Smooth muscle cell of trachea (primary cell): Measurements from ENCODE around the gene TNRC6C. TPM values are rescaled to one million over a fixed set of nuclear protein-coding genes. Genes with fewer than 3 reads are reported as not detected.

ENCODE experiments used
- total RNA-seq: library from RNA; depleted of rRNA; stranded (reverse); fragments of >200 nt; gene quantifications from 2 replicates; pipeline ENCODE4 v1.2.1, GENCODE V29; 2014

The TNRC6C gene, protein sequence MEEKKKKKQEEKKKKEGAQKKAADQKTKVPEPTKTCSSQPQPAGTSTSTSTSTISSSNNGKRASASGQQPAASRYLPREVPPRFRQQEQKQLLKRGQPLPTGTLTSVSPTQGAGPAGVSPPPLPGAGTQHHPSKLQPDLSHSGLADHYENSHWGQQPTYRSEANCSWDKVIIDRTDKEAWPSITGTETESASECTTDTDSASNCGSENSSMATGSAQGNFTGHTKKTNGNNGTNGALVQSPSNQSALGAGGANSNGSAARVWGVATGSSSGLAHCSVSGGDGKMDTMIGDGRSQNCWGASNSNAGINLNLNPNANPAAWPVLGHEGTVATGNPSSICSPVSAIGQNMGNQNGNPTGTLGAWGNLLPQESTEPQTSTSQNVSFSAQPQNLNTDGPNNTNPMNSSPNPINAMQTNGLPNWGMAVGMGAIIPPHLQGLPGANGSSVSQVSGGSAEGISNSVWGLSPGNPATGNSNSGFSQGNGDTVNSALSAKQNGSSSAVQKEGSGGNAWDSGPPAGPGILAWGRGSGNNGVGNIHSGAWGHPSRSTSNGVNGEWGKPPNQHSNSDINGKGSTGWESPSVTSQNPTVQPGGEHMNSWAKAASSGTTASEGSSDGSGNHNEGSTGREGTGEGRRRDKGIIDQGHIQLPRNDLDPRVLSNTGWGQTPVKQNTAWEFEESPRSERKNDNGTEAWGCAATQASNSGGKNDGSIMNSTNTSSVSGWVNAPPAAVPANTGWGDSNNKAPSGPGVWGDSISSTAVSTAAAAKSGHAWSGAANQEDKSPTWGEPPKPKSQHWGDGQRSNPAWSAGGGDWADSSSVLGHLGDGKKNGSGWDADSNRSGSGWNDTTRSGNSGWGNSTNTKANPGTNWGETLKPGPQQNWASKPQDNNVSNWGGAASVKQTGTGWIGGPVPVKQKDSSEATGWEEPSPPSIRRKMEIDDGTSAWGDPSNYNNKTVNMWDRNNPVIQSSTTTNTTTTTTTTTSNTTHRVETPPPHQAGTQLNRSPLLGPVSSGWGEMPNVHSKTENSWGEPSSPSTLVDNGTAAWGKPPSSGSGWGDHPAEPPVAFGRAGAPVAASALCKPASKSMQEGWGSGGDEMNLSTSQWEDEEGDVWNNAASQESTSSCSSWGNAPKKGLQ (N-terminal part only)
- 5.3 and 7.6 TPM in 2 replicates for total RNA-seq

DNA sequence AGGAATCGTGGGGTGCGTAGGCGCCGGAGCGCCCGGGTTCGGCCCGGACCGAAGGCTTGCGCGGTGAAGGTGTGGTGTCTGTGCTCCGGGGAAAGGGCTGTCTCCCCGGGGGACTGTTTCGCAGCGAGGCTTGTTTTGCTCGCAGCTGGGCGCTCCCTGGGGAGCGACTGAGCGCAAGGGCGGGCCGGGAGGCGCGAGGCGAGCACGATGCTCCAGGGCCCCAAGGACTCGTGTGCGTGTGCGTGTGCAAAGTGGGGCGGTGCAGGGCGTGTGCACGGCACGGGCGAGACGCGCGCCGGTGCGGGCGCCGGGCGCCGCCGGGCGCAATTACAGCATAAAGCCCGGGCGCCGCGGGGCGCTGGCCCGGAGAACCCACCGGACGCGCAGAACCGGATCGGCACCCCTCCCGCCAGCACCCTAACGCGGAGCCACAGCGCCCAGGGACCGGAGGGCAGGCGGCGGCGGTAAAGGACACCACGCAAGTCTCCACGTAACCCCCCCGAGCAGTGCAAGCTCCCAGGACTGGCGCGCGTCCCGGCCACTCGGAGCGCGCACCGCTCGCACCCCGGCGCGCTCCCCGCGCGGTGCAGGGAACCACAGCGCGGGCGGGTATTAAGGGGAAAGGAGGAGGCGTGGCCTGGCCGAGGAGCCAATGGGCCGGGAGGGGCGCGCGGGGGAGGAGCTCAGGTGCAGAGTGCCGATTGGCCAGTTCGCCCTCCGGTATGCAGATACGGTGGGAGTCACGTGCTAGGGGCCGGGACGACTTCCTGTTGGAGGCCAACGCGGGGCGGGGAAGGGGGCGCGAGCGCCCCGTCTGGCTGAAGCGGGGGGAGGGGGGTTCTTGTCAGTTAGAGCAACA, at the start of gene TNRC6C:
Gene TNRC6C, plus strand, starts transcription at position 847 of the 859 bp plus-strand sequence. CDS start 45,504 bp downstream, outside the sequence.

GRCh38 chr17:78128551-78129350, 170.2 kb downstream of the TNRC6C start, which contains the start of gene TMC6:
TSS of gene TMC6 (minus strand) at chr17:78128755. CDS start at chr17:78126832, 1,923 bp downstream.

GRCh38 chr17:78130437-78131101, 172.1 kb downstream of the TNRC6C start, which contains the start of gene TMC8:
TSS of gene TMC8 (plus strand) at chr17:78130771. CDS start at chr17:78131589, 818 bp downstream.

Other genes starting within 250 kb of the TNRC6C start
- 0.17 and 1.0 TPM in 2 replicates for gene TMC6, start 170.1 kb downstream of the TNRC6C start, total RNA-seq
- gene TMC8, start 172.1 kb downstream of the TNRC6C start, total RNA-seq, result not detected in 2 replicates
- not detected in 2 replicates for gene C17orf99, start 187.7 kb downstream of the TNRC6C start, total RNA-seq
- 3.1 and 11.2 TPM in 2 replicates for gene SYNGR2, start 209.9 kb downstream of the TNRC6C start, total RNA-seq
- gene TK1, start 228.3 kb downstream of the TNRC6C start, total RNA-seq, result 50.9 and 263 TPM in 2 replicates
- gene AFMID, start 228.7 kb downstream of the TNRC6C start, total RNA-seq, result 34.8 and 42.8 TPM in 2 replicates